Esophagus squamous epithelium (tissue), 5 donors: ENCODE measurements around the gene SNED1. TPM values are rescaled to one million over a fixed set of nuclear protein-coding genes. Genes with fewer than 3 reads are reported as not detected.
A peak's percentile ranks its signal among the peaks of the same experiment; 100 is the strongest.

Experiments used
- DNase-seq: peaks from one replicate; lab custom pipeline; 2025; lab: John Stamatoyannopoulos, UW
- H3K27ac ChIP-seq, 4 donors: fragments of 200-600 bp; sonication (generic); one replicate each; pipeline ENCODE4 v1.5.1; 2016 to 2019; ENCODE audit warnings: mild to moderate bottlenecking in 1 of 4
- H3K27me3 ChIP-seq, 4 donors: fragments of 200-600 bp; sonication (generic); 1 replicate in 3 of 4; 2 replicates in 1 of 4; pipeline versions ENCODE4 v1.5.1 to v1.6.0; 2017 to 2021; ENCODE audit warnings: antibody characterized with exemption in 1 of 4
- H3K36me3 ChIP-seq, 3 donors: fragments of 200-600 bp; sonication (generic); one replicate each; pipeline ENCODE4 v1.5.1; 2016 to 2019
- H3K4me1 ChIP-seq, 3 donors: fragments of 200-600 bp; sonication (generic); one replicate each; pipeline ENCODE4 v1.5.1; 2017 to 2019
- H3K4me3 ChIP-seq, 4 donors: fragments of 200-600 bp; sonication (generic); 1 replicate in 3 of 4; 2 replicates in 1 of 4; pipeline ENCODE4 v1.5.1; 2016 to 2019; ENCODE audit warnings: mild to moderate bottlenecking in 2 of 4, moderate library complexity in 1 of 4
- H3K9me3 ChIP-seq, 3 donors: fragments of 200-600 bp; sonication (generic); one replicate each; pipeline ENCODE4 v1.5.1; 2016 to 2019
- CTCF ChIP-seq, 6 experiments: fragments of 450-650 bp in 4 of 6; fragments of 200-600 bp in 2 of 6; sonication (generic) in 2 of 6; IDR thresholded peaks; one replicate each; pipeline ENCODE4 v1.5.1; 2016 to 2019; ENCODE audit warnings: antibody characterized with exemption in 6 of 6, mild to moderate bottlenecking in 4 of 6, moderate library complexity in 4 of 6
- POLR2A ChIP-seq, 4 donors: fragments of 450-650 bp; IDR thresholded peaks; one replicate each; pipeline ENCODE4 v1.6.1; 2017; ENCODE audit warnings: antibody characterized with exemption in 4 of 4, mild to moderate bottlenecking in 4 of 4, moderate library complexity in 3 of 4
- WGBS, 2 donors: methylation state at CpG; one replicate each; pipeline ENCODE4 v1.1.5; 2018; 5-methylcytosine and 5-hydroxymethylcytosine counted together
- intact Hi-C: fragments of 100-400 bp; cut with DNase I; formaldehyde crosslinking; loops from one replicate; pipeline ENCODE4 v1.15.0; 2022
- total RNA-seq, 4 donors: library from RNA; depleted of rRNA; stranded (reverse); fragments of >200 nt; gene quantifications; one replicate each; pipeline ENCODE4 v1.1.0, GENCODE V29; 2016
- donor health status: DM: yes; HTN: yes; CAD: no.

The SNED1 gene
- total RNA-seq, 4 donors from 2014 or later = 3.3 to 13.9 (median 4.8) TPM

GRCh38 chr2:240959214-240959940 is 39.0 kb upstream of the SNED1 start:
- peak overlapping the region in 2 of 4 donors; percentile 65 to 69 for H3K27ac ChIP-seq
- TF ChIP-seq CTCF (IDR thresholded peaks at IDR 0.05) (no peak), POLR2A (IDR thresholded peaks at IDR 0.05) (no peak)
- intact Hi-C loops = no loop called here
- H3K36me3 ChIP-seq = no peaks in the 10 kb centered on the region
- DNase-seq = no peak
- H3K4me3 ChIP-seq = no peak overlapping the region
- peaks cover 8 to 49% (median 25%) of the 10 kb centered on the region in 3 donors for H3K4me1 ChIP-seq
- H3K27me3 ChIP-seq = peaks cover 0 to 51% (median 0%) of the 10 kb centered on the region in 4 donors
- H3K9me3 ChIP-seq = no peaks in the 10 kb centered on the region
- 66 to 95% methylated on average over 4 to 5 of the region's 15 CpGs for WGBS, 2 donors

- no peak for TF ChIP-seq CTCF (IDR thresholded peaks at IDR 0.05)
- no peak for TF ChIP-seq POLR2A (IDR thresholded peaks at IDR 0.05)
- Histone ChIP-seq H3K4me1 (peaks cover 8 to 52% (median 25%) of the 10 kb centered on the region in 3 donors), H3K27ac (peak overlapping the region in 2 of 4 donors; percentile 65 to 69), H3K9me3 (no peaks in the 10 kb centered on the region), H3K4me3 (no peak overlapping the region), H3K36me3 (no peaks in the 10 kb centered on the region), H3K27me3 (peaks cover 0 to 45% (median 0%) of the 10 kb centered on the region in 4 donors)
- 70 to 81% methylated on average over 2 to 9 of the region's 14 CpGs for WGBS, 2 donors
- DNase-seq = no peak
- intact Hi-C loops = no loop called here
Observed at GRCh38 chr2:240959941-240960308, 38.5 kb upstream of the SNED1 start.

- DNase-seq = no peak
- H3K4me1 ChIP-seq = peaks cover 8 to 54% (median 25%) of the 10 kb centered on the region in 3 donors
- 9 to 35% methylated on average over 13 to 14 of the region's 28 CpGs for WGBS, 2 donors
- peak overlapping the region in 1 of 4 donors; percentile 21 for H3K4me3 ChIP-seq
- H3K27me3 ChIP-seq = peaks cover 0 to 40% (median 0%) of the 10 kb centered on the region in 4 donors
- no peaks in the 10 kb centered on the region for H3K36me3 ChIP-seq
- H3K9me3 ChIP-seq = no peaks in the 10 kb centered on the region
- TF ChIP-seq POLR2A (IDR thresholded peaks at IDR 0.05) = no peak
- no peak for TF ChIP-seq CTCF (IDR thresholded peaks at IDR 0.05)
- intact Hi-C loops = no loop called here
- H3K27ac ChIP-seq = peak overlapping the region in 2 of 4 donors; percentile 65 to 69
Observed at GRCh38 chr2:240960309-240960970, 38.0 kb upstream of the SNED1 start.

GRCh38 chr2:240960971-240961876 is 37.2 kb upstream of the SNED1 start:
- Histone ChIP-seq H3K27ac (no peak overlapping the region), H3K4me1 (peaks cover 8 to 54% (median 25%) of the 10 kb centered on the region in 3 donors), H3K36me3 (no peaks in the 10 kb centered on the region), H3K27me3 (peaks cover 0 to 32% (median 0%) of the 10 kb centered on the region in 4 donors), H3K4me3 (no peak overlapping the region), H3K9me3 (no peaks in the 10 kb centered on the region)
- intact Hi-C loops = no loop called here
- TF ChIP-seq POLR2A (IDR thresholded peaks at IDR 0.05) (no peak), CTCF (IDR thresholded peaks at IDR 0.05) (no peak)
- 67 to 73% methylated on average over 25 to 27 of the region's 27 CpGs for WGBS, 2 donors
- no peak for DNase-seq
